Stimulated activated CD8-positive, alpha-beta memory T cell treated with anti-CD3 and anti-CD28 coated beads, Interleukin-7, amount 100 ng/mL, for 48 hours (primary cell): ENCODE data around the gene C17orf78.
A peak's percentile ranks its signal among the peaks of the same experiment; 100 is the strongest.
"Not testable (repeated sequence)": the region's sequence is repeated elsewhere in the genome, so short reads cannot be mapped to it uniquely, and the experiment has no call there.

Experiments
- DNase-seq, 2 donors: peaks; one replicate each; pipeline ENCODE4 v3.0.0-alpha.2; 2020; ENCODE audit warnings: low read depth in 1 of 2; ENCODE audit errors: extremely low read depth in 1 of 2

The C17orf78 gene

DNA sequence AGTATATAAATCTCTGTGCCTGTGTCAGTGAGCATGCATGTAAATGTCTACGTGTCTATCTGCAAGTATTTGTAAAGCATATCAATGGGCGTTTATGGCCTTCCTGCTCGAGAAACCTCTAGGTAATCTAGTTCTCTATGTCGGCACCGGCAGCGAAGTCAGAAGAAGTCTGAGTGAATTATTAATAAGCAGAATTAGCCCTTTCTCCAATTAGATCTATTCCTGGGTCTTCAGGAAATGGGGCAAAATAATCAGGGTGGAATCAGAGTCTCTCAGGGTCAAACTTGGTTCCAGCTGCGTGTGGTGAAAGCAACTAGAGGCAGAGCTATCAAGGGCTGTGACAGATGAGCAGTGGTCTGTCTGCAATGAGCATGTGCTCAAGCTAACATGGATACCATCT, at the start of gene C17orf78:
C17orf78 (plus strand) TSS at position 280 of the 400 bp plus-strand sequence; CDS start at position 388, 108 bp downstream.
- no peak for DNase-seq

- DNase-seq, result no peak
Measured at GRCh38 chr17:37327341-37328090, 48.3 kb upstream of the C17orf78 start.

DNA sequence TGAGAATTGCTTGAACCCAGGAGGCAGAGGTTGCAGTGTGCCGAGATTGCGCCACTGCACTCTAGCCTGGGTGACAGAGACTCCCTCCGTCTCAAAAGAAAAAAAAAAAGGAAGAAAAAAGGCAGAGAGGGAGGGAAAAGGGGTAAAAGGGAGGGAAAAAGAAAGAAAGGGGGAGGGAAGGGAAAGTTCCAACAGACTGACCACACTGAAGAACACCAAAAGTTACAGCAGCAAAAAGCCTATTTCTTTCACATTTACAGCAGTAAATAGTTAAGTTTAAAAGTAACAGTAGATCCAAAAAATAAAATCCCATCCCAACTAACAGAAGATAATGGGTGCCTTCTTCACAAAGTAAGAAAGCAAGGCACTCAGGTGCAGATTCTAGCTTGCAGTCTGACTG, 36.9 kb upstream of the C17orf78 start:
- no peak for DNase-seq

DNA sequence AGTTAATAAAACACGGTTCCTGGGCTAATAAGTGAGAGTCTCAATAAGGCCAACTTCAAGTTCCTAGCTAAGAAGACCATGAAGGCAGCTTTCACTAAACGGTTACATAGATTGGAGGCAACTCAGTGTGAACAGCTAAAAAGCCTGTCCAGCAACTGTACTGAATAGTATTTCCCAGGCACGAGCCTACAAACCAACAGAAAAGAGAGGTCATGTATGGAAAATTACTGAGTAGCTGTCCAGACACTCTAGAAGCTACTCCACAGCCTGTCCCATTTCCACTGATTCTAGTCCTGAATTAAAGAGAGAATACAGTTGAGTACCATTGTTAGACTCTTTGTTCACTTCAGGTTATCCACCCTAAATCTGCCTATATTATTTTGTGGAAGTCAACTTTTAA, 36.5 kb upstream of the C17orf78 start:
- no peak for DNase-seq

GRCh38 chr17:37340804-37341203, 35.0 kb upstream of the C17orf78 start:
- DNase-seq, result no peak

DNA sequence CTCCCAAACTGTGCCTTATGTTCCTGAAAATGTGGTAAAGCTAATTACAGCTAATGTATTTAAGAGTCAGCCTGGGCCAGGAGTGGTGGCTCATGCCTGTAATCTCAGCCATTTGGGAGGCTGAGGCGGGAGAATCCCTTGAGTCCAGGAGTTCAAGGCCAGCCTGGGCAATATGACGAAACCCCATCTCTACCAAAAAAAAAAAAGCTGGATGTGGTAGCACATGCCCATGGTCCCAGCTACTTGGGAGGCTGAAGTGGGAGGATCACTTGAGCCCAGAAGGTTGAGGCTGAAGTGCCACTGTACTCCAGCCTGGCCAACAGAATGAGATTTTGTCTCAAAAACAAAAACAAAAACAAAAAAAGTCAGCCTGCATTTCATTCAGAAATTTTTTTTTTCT, 33.2 kb upstream of the C17orf78 start:
- DNase-seq, result no peak

DNA sequence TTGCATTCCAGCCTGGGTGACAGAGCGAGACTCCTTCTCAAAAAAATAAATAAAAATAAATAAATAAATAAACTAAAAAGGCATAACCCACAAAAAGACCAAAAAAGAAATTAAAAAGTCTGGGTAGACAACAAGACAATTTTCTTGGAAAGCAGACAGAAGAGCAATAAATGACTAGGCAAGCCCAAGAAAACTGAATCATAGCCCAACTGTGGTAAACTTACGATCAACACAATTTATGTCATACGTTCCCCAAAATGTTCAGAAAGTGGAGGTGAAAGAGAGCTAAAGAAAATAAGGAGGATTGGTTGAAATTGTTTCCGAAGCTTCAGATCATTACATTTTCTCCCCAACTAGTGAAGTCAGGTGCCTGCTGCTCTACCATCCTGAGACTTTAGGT, 31.3 kb upstream of the C17orf78 start:
- DNase-seq, result no peak

GRCh38 chr17:37346863-37347402, 28.9 kb upstream of the C17orf78 start:
- not testable (repeated sequence) for DNase-seq

DNA sequence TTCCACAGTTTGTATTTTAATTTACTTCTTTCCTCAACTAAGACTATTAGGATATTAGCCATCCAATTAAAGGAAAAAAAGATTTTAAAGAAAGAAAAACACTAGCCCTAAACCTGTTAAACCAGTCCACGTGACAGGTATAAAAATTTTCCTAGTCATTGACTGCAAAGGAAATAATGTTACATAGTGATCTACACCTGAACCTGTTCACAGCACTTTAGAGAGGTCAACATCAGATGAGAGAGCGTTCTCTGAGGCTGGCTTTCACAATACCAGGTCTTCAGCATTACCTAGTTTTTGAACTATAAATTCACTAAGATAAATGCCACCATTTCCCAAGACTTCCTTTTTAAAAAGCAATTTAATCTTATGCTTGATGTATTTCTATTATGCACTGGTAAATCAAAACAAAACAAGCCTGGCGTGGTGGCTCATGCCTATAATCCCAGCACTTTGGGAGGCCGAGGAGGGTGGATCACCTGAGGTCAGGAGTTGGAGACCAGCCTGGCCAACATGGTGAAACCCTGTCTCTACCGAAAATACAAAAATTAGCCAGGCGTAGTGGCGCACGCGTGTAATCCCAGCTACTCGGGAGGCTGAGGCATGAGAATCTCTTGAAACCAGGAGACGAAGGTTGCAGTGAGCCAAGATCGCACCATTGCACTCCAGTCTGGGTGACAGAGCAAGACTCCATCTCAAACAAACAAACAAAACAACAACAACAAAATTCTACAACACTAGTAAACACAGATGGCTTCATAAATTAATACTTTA, 18.8 kb upstream of the C17orf78 start:
- DNase-seq, result not testable (repeated sequence)

GRCh38 chr17:37358098-37358829, 17.5 kb upstream of the C17orf78 start:
- DNase-seq, result peak in 1 of 2 donors; percentile 24

DNA sequence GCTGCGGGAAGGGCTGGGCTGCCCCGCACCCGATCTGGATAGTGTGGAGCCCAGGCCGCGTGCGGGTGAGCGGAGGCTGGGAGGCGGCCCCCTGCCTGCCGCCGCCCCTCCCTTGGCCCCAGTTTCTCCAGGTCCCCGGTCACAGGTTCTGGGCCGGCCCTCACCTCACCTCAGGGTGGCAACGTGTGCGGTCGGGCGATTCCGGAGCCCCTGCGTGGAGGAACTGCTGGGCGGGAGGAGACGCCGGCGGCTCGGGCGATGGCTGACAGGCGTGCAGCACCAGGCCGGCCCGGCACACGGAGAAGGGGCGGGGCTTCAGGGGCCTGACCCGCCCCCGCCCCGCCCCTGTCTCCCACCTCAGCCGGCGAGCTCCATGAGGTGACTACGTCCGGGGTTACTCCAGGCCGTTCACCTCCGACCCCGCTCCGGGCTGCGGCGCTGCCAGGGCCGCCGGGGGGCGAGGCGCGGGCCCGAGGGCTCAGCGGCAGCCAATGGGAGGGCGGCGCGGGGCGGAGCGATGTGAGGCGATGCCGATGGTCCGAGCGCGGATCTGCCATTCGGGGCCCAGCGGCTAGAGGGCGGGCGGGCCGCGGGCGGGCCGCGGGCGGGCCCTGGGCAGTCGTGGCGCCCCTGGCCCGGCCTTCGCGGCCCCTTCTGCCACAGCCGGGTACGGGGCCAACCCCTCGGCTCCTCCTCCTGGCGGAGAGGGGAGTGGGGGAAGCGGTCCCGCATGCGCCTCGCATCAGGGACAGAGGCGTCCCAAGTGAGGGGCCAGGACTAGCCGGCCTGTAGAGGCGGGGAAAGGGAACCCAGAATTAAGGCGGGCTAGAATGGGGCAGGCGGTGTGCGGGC, 16.7 kb upstream of the C17orf78 start:
- peak; percentile 91 for DNase-seq

DNA sequence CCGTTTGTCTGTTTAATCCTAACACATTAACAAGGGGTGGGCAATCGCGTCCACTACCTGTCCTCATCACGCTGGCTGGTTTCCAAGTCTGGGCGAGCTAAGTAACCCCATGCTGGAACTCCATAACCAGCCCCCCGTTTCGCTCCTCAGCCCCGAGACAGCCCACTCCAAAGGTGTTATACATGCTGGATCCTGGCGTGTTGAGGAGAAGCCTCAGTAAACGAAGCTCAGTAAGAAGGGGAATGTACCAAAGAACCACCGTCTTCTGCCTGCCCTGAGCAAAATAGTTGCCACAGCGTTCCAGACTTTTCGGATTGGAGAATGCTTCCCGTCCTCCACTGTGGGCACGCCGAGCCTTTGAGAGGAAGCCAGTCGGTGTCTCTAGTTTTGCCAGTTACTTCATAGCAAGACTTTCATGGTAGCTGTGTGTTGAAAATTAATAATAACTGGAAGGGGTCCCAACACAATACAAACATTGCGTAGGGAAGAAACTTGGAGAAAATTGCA, 16.1 kb upstream of the C17orf78 start:
- DNase-seq, result no peak

DNA sequence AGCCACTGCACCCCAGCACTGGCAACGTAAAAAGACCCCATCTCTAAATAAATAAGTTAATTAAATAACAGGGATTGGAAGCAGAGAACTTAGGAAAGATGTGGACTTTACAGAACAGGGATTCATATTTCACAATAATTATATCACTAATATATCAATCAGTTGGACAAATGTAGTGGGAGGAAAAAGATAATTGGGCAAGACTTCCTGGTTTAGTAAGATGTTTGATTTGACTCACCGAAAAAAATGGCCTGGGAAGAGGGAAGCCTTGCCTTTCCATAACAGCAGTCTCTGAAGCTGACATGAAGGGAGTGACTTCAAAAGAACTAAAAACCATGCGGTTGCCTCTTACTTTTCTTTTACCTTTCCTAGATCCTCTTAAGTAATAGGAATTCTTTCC, 15.2 kb upstream of the C17orf78 start:
- DNase-seq, result no peak

DNA sequence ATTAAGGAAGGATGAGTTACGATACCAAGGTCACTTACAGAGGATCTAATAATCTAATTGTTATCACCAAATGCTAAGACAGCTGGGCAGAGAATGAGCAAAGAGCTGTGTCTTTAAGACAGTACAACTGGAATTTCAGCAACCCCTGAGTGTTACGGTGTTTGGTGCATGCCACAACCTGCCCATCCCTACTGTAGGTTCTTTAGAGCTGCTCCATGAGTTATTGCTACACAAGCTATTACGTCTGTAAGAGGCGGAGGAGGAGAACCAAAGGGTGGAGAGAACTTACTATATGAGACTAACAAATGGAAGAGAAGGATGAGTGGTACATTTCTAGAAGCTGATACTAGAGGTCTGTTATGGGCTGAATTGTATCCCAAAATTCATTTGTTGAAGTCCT, 14.2 kb upstream of the C17orf78 start:
- no peak for DNase-seq

DNA sequence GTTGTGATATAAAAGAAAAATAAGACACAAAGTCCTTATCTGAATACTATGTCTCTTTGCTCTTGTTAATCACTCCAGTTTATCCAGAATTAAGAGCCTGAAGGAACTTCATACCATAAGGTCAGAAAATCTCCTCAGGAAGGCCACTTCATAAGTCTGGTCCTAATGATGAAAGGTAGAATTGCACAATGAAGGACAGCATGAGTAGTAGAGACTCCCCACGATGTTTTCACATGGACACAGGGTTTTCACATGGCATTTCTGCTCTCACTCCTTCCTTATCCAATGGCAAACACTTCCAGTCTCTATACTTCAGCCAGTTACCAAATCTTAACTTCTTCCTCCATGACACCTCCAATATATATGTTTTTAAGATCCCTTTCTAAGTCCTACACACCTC, 10.2 kb upstream of the C17orf78 start:
- no peak for DNase-seq

- DNase-seq, result no peak
Measured at GRCh38 chr17:37368577-37368976, 7.2 kb upstream of the C17orf78 start.

DNA sequence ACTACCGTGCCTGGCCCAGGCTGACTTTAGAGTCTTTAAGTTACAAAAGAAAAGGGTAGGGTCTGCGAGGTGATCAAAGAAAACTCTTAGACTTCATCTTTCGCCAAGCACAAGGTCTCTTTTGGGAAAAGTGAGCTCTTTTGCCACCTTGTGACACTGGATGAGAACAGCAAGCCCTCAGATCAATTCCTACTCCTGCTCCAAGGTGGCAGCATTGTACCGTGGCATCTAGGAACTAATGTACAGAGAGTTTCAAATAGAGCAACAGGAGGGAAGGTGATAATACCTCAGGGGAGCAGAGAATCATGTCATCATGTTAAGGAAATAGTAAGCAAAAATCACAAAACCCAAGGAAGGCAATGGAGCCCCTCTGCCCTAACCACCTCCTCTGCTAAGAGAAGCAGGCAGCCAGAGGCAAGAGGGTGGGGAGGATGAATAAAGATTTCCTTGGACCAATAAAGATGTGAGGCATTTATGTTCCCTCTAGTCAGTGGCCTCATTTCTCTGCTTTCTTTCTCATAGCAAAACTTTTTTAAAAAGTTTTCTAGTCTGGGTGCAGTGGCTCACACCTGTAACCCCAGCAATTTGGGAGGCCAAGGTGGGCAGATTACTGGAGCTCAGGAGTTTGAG, 2.1 kb upstream of the C17orf78 start:
- DNase-seq, result peak; percentile 29 to 46

DNA sequence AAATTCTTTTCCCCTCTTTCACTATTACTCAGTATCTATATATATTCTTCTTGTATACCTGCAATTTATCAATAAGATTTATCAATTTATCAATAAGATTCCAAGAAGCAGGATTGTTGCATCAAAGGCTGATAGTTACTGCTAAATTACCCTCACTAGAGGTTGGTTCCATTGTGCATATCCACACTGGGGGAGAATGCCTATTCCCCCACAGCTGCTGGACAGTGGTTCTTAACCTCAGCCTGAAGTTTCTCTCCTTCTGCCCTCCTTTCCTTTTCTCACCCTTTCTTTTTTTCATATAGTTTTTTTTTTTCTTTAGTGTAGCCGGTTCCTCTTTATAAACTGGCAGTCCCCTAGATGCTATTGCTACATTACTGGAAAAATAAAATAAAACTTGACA, 6.3 kb downstream of the C17orf78 start:
- DNase-seq, result no peak

GRCh38 chr17:37384560-37385149, 8.9 kb downstream of the C17orf78 start:
- no peak for DNase-seq
